A673 (cell line): Measurements from ENCODE around the gene TMC4.

Experiments
- CTCF ChIP-seq: fragments of 300-800, 200-600 bp; sonication (generic); conservative IDR thresholded peaks from 2 replicates; pipeline ENCODE4 v1.5.1; 2017; ENCODE audit warnings: low read depth, mild to moderate bottlenecking, antibody characterized with exemption, low read length, moderate library complexity, mixed read lengths
- EZH2 ChIP-seq: fragments of 200-600 bp; sonication (generic); IDR thresholded peaks from 2 replicates; pipeline ENCODE4 v1.6.1; 2017; ENCODE audit warnings: borderline replicate concordance, low read depth, mild to moderate bottlenecking, mixed read lengths, antibody characterized with exemption, low read length; ENCODE audit not compliant: poor library complexity, severe bottlenecking

GRCh38 chr19:54164369-54165068 lies 8.4 kb downstream of the TMC4 start:
- TF ChIP-seq CTCF (no peak), EZH2 (no peak)
